ENCODE results near the gene FOXL3.

GRCh38 chr7:248732-249435, 41.1 kb upstream of the FOXL3 start:
- TF ChIP-seq JUND (IDR thresholded peaks at IDR 0.05), result no peak
- no peak for TF ChIP-seq CTCF (IDR thresholded peaks at IDR 0.05; ENCODE audit: low read depth, low read length, missing input control)
- TF ChIP-seq FOXA2 (IDR thresholded peaks at IDR 0.05), result no peak
- TF ChIP-seq MAX (IDR thresholded peaks at IDR 0.05), result no peak
- TF ChIP-seq ZBTB33 (IDR thresholded peaks at IDR 0.05), result no peak
- TF ChIP-seq YY1 (IDR thresholded peaks at IDR 0.05), result no peak

Measured in liver (tissue), 3 donors.